Hematopoietic multipotent progenitor cell treated with erythropoietin and hydrocortisone succinate and interleukin-3 and kit ligand, for 17 days (in vitro differentiated cells): Measurements from ENCODE around the gene TSPOAP1.
A peak's percentile ranks its signal among the peaks of the same experiment; 100 is the strongest.

Source experiments
- DNase-seq: peaks from one replicate; pipeline ENCODE4 v3.0.0-alpha.2; 2015; ENCODE audit warnings: low spot score

Gene TSPOAP1

DNA sequence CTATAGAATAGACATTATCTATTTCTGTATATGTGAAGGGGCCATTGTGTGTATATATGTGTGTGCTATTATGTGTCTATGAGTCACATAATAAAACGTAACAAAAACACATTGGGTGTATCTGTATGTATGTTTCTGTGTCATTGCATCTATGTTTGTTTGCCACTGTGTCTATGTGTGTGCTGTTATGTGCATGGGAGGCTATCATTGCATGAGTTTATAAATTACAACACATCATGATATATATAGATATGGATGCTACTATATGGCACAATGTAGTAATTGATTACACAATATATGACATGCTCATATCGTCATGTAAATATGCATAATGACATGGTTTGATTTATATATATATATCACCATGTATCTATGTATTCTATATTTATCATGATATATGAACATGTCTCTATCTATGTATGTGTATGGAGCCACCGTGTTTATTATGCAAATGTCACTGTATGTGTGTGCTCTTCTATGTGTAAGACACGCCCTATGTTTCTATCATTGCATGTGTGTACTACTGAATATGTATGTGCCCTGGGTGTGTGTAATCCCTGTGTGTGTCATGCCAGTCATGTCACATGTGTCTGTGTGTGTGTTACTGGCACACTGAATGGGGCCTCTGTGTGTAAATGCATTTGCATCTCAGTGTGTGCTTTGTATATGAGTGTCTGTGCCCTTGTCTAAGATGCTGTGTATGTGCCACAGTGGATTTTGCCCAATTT lies 1.4 kb upstream of the TSPOAP1 start:
- DNase-seq = peak; percentile 46

DNA sequence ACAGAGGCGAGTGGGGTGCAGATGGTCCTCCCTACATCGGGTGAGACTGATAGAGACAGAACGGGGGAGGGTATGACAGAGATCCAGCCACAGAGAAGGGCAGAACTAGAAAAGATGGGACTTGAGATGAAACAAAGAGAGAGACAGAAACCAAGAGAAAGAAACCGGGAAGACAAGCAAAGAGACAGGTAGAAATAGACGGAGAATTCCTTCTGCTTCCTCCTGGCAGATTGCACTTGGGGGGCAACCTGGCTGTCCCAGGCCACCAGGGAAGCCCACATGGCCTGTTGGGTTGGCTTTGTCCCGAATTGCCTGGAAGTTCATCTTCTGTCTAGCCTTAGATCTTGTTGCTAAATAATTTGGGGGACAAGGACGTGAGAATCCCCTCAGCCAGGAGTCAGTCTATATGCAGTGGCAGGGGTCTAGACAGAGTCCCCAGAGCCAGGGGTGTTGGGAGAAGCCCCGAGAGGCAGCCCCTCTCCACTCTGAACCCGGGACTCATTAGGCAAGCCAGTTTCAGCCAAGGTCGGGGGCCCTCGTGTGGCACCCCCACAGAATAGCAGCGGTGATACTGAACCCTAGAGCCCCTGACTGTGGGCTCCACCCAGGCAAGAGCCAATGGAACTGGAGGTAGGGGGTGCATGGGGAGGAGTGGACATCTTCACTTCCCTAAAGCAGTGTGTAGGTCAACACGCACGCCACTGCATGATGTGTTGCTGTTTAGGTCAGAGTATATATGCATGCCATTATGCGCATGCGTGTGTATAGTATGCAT lies 627 bp upstream of the TSPOAP1 start:
- peak; percentile 66 for DNase-seq

- DNase-seq = no peak
Observed at GRCh38 chr17:58327363-58328194, 1.0 kb downstream of the TSPOAP1 start.

GRCh38 chr17:58326609-58327362 lies 1.8 kb downstream of the TSPOAP1 start:
- DNase-seq = no peak

DNA sequence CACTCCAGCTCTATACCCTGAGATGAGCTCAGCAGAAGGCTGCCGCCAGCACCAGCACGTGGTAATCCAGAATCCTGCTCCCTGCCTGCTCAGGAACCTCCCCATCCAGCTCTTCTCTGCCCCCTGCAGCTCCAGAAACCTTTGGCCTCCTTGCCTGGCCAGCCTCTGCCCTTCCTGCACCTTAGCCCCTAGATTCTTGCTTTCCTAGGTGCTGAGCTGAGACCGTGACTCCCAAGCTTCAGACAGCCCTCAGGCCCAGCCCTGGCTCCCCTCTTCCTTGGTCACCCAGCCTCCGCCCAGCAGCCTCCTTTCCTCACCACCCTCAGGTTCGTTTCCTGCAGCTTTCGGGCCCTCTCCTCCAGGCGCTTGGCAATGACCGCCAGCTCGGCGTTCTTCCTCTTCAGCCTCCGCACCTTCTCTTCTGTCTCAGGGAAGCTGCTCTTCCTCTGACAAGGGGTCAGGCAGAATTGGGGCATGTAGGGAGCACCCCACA lies 2.6 kb downstream of the TSPOAP1 start:
- no peak for DNase-seq

DNA sequence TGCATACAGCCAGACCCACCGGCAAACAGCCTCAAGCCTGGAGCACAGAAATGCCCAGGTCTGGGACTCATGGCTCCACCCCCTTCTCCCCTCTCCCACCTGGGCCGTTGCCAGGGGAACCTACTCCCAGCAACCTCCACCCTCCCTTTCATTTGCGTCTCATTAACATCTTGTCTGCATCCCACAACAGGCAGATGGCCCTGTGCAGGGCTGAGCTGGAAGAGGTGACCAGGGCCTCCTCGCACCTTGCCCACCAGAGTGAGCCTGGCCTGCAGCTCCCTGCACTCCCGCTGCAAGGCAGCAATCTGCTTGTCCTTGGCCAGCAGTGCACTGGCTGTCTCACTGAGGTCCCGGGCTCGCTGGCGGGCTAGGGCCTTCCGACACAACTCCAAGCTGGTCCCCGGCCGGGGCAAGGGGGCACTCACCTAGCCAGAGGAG lies 3.3 kb downstream of the TSPOAP1 start:
- no peak for DNase-seq

GRCh38 chr17:58324409-58325288 lies 3.9 kb downstream of the TSPOAP1 start:
- no peak for DNase-seq

GRCh38 chr17:58324056-58324408 lies 4.6 kb downstream of the TSPOAP1 start:
- DNase-seq = no peak

- no peak for DNase-seq
Observed at GRCh38 chr17:58323366-58324055, 5.1 kb downstream of the TSPOAP1 start.

DNA sequence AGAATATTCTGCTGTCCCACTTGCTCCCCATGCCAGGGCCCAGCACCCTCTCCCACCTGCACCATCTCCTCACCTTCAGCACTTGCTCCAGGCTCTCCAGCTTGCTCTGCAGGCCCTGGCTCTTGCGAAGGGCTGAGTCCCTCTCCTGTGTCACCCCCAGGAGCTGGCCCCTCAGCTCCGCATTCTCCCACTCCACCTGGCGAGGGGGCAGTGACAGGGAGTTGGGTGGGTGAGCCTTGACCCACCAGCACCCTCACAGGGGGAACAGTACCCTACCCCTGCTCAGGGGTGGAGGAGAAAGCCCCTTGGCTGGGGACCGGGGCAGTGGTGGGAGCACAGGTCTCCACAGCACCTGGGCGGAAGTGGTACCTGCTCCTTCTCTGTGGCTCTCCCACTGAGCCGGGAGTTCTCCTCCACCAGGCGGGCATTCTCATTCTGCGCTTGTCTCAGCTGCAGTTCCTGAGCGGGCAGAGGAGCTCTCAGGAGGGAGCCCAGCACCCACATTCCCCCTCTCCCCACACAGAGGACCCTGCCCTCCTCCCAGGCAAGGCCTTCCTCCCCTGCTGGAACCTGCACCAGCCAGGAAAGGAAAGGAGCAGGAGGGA lies 5.9 kb downstream of the TSPOAP1 start:
- no peak for DNase-seq

DNA sequence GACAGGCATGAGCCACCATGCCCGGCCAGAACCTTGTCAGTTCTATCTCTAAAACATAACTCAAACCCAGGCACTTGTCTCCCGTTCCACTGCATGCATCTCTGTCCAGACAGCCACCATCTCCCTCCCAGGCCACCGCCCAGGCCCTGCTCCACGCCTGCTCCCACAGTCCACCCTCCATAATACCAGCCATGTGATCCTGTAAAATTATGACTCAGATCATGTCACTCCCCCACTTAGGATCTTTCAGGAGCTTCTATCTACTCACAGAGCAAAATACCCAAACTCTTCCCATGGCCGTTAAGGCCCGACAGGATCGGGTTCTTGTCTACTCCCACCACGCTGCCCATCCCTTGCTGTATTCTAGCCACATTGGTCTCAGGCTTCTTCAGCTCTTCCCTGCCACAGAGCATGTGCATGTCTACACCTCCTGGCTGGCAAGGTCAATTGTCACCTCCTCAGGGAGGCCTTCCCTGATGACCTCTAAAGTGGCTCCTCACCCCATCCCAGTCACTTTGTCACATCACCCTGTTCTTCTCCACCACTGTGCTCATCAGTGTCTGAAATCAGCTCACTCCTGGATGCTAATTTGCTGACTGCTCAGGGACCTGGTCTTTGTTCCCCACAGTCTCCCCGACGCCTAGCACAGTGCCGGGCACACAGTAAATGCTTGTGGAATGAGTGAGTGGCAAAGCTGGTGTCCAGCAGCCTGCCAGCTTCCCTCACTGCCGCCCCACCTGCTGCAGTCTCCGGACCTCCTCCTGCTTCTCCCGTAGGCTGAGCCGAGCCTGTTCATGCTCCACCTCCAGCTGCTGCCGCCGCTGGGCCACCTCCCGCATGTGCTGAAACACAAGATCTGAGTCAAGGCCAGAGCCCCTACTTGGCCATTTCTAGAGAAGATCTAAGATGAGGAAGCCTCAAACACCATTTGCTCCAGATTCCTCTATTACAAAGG lies 6.7 kb downstream of the TSPOAP1 start:
- DNase-seq = no peak

GRCh38 chr17:58320570-58321323 lies 7.8 kb downstream of the TSPOAP1 start:
- no peak for DNase-seq

DNA sequence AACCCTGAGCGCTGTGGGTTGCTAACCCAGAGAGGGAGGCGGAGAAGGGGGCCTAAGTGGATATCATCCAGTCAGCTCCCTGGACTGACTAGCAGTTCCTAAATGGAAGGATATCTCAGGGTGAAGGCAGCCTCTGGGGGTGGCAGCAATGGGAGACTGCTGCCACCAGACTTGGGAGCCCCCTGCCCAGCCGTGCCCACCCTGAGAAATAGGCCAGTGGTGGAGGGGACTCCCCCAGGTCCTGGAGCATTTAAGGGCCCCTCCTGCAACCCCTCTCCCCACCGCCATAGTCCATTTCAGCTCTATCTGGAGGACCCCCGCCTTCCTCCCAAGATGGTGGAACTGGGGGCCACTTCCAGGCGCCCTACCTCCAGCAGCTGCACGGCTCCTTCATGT lies 8.4 kb downstream of the TSPOAP1 start:
- no peak for DNase-seq

- DNase-seq = no peak
Observed at GRCh38 chr17:58319173-58320162, 9.1 kb downstream of the TSPOAP1 start.

- DNase-seq = no peak
Observed at GRCh38 chr17:58318627-58319172, 9.9 kb downstream of the TSPOAP1 start.

GRCh38 chr17:58318065-58318481 lies 10.5 kb downstream of the TSPOAP1 start:
- no peak for DNase-seq
